Adipose tissue (tissue), 3 donors: ENCODE measurements around the gene SLC3A2. TPM values are rescaled to one million over a fixed set of nuclear protein-coding genes. Genes with fewer than 3 reads are reported as not detected.
"Not testable (repeated sequence)": the region's sequence is repeated elsewhere in the genome, so short reads cannot be mapped to it uniquely, and the experiment has no call there.

Experiments used
- H3K27ac ChIP-seq: one replicate; pipeline ENCODE4 v1.5.1; 2013; ENCODE audit warnings: low read depth, low read length
- WGBS, 3 donors: extraction: QIAGEN DNeasy Blood & Tissue Kit; methylation state at CpG; one replicate each; pipeline ENCODE4 v1.1.7; 2013; 5-methylcytosine and 5-hydroxymethylcytosine counted together
- polyA plus RNA-seq, 3 donors: library from polyadenylated mRNA; stranded (reverse); fragments of 200-250 nt; gene quantifications; one replicate each; pipeline ENCODE4 v1.2.3, GENCODE V29; 2013
- donor health status: healthy with polysubstance abuse.
- donor health status: Bipolar disorder and iron deficiency.
- donor health status: healthy.

Gene SLC3A2
- 100 to 1,000 TPM in 2 of 3 donors, 10 to 100 TPM in 1; 62.6 to 146 (median 103) TPM for polyA plus RNA-seq

- peak within 1 kb of the TSS; percentile 79 for H3K27ac ChIP-seq
- WGBS, 3 donors = 0% methylated on average over 55 to 69 of the region's 69 CpGs
These were observed at the start of gene SLC3A2 for GRCh38 chr11:62880803-62881578. Gene SLC3A2, plus strand, starts transcription at chr11:62880896. Its CDS starts 128 bp downstream, at chr11:62881024.

GRCh38 chr11:62830904-62831519 lies 49.7 kb upstream of the SLC3A2 start:
- 0 to 1% (median 1%) methylated on average over 33 of the region's 33 CpGs for WGBS, 3 donors
- peak overlapping the region; percentile 96 for H3K27ac ChIP-seq

- 1% methylated on average over 65 of the region's 65 CpGs for WGBS, 3 donors
- H3K27ac ChIP-seq = peak within 1 kb of the TSS; percentile 96
These were observed 49.0 kb upstream of the SLC3A2 start, which contains the start of gene STX5 for GRCh38 chr11:62831520-62832335. Gene STX5, minus strand, starts transcription at chr11:62832051. Its CDS starts 808 bp downstream, at chr11:62831243.

DNA sequence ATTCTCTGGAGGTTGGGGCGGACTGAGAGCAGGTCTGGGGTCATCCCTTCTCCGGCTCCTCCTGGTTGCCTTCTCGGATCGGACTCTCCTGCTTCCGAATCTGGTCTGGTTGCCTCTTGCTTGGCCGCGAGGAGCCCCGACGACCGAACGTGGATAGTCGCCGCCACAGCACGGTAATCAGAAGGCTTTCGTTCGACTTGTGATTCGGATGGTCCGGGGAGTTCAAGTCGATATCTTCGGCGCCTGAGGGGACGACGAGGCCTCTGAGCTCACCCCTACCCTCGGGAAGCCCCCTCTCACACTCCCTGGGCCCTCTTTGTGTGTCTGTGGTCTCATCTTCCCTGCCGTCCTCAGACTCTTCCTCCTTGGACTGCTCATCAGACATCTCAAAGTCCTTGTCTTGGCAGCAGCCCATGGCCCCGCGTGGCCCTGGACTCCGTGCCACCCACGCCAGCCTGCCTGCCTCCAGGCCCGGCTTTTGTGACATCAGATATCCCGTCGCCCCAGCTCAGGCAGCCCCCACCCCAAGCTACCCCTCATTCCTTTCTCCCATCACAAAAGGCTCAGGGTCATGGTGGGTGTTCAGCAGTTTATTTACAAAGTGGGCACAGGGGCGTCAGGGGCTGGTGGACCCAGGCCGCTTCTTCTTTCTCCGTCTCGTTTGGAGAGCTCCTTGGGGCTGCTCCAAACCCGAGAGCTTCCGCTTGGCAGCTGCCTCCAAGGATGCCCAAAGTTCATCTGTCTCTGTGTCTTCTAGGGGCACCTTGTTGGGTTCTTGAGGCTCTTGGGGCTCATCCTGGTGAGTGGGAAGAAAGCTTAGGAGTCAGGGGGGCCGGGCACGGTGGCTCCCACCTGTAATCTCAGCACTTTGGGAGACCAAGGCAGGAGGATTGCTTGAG lies 48.1 kb upstream of the SLC3A2 start, which contains the start of gene TEX54:
TEX54 (minus strand) TSS at position 506 of the 899 bp plus-strand sequence.
- H3K27ac ChIP-seq = peak within 1 kb of the TSS; percentile 96
- 7 to 14% (median 12%) methylated on average over 40 of the region's 40 CpGs for WGBS, 3 donors

DNA sequence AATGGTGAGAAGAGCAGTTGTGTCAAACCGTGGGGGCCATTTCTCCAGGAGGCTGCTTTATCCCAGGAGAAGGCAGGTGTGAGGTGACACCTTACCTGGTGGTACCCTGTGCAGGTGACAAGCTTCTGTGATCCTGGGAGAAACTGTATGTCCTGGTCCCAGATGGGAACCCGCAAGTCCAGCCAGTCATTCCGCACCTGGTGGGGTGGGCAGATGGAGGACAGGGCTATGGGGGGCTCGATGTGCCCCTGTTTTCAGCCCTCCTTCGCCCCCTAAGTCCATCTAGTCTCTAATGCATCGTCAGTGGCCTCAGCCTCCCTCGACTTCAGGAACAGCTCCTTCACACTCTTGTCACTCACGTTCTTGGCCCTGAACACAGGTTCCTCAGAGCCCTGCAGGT lies 45.4 kb upstream of the SLC3A2 start:
- H3K27ac ChIP-seq = no peak overlapping the region

GRCh38 chr11:62839050-62839945 lies 41.4 kb upstream of the SLC3A2 start, which contains the start of gene WDR74:
Gene WDR74, minus strand, starts transcription at chr11:62839590. Its CDS starts 20 bp downstream, at chr11:62839570.
- peak within 1 kb of the TSS; percentile 77 for H3K27ac ChIP-seq
- 0 to 1% (median 1%) methylated on average over 52 to 62 of the region's 62 CpGs for WGBS, 3 donors

More for the DNA sequence above, 45.4 kb upstream of the SLC3A2 start:
- WGBS, 3 donors = 78 to 87% (median 84%) methylated on average over 8 of the region's 8 CpGs

- peak overlapping the region; percentile 72 for H3K27ac ChIP-seq
- 1 to 2% (median 1%) methylated on average over 41 of the region's 41 CpGs for WGBS, 3 donors
These were observed 39.9 kb upstream of the SLC3A2 start for GRCh38 chr11:62840721-62841360.

- peak overlapping the region; percentile 72 for H3K27ac ChIP-seq
- 0 to 1% (median 0%) methylated on average over 33 of the region's 33 CpGs for WGBS, 3 donors
These were observed 39.1 kb upstream of the SLC3A2 start for GRCh38 chr11:62841361-62842170.

DNA sequence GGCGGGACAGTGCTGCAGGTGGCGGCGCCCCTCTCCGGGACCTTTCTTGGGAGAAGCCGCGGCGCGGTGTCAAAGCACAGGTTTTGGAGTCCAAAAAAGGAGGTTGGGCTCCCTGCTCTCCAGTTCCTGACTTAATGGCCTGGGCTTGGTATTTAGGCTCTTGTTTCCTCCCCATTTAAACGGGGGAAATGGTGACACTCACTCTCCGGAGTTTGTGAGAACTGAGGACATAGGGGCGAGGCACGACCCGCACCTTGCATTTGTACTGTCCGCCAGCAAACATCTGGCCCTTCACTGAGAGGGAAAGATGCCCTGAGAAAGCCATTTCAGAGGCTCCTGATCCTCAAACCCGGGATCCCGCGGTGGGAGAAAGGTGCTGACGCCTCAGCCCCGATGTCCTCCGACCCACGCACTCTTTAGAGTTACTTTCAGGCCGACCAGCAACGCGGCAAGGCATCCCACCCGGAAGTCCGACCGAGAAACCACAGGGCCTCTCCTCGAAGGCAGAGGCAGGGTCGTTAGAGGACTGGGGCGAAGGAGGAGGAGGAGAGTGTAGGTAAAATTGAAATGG lies 38.4 kb upstream of the SLC3A2 start:
- WGBS, 3 donors = 6 to 13% (median 7%) methylated on average over 30 of the region's 30 CpGs
- H3K27ac ChIP-seq = peak overlapping the region; percentile 70

GRCh38 chr11:62842891-62843290 lies 37.8 kb upstream of the SLC3A2 start:
- 87 to 88% (median 88%) methylated on average over 9 of the region's 9 CpGs for WGBS, 3 donors
- H3K27ac ChIP-seq = not testable (repeated sequence)

DNA sequence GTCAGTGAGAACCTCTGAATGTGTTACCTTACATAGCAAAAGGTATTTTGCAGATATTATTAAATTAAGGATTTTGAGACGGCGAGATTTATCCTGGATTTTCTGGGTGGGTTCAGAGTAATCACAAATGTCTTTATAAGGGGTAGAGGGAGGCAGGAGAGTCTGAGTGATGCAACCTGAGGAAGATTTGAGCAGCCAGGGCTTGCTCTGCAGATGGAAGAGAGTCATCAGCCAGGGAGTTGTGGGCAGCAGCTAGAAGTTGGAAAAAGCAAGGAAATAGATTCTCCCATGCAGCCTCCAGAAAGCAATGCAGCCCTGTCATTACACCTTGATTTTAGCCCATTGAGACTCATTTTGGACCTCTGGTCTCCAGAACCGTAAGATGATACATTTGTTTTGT lies 37.2 kb upstream of the SLC3A2 start:
- H3K27ac ChIP-seq = no peak overlapping the region
- WGBS, 3 donors = 97 to 98% (median 97%) methylated on average over 3 of the region's 3 CpGs

DNA sequence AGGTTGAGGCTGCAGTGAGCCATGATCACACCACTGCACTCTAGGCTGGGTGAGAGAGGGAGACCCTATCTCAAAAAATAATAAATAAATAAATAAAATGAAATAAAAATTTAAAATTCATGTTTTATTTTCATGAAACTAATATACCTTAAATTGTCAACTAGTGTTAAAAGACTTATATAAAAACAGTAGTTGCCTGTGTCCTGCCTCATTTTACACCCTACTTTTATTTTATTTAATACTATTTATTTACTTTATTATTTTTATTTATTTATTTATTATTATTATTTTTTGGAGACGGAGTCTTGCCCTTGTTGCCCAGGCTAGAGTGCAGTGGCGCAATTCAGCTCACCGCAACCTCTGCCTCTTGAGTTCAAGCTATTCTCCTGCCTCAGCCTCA lies 36.5 kb upstream of the SLC3A2 start:
- WGBS, 3 donors = 94 to 97% (median 97%) methylated on average over 3 of the region's 3 CpGs
- H3K27ac ChIP-seq = no peak overlapping the region

GRCh38 chr11:62846177-62846576 lies 34.5 kb upstream of the SLC3A2 start:
- H3K27ac ChIP-seq = no peak overlapping the region
- WGBS, 3 donors = 89 to 92% (median 89%) methylated on average over 3 of the region's 3 CpGs

DNA sequence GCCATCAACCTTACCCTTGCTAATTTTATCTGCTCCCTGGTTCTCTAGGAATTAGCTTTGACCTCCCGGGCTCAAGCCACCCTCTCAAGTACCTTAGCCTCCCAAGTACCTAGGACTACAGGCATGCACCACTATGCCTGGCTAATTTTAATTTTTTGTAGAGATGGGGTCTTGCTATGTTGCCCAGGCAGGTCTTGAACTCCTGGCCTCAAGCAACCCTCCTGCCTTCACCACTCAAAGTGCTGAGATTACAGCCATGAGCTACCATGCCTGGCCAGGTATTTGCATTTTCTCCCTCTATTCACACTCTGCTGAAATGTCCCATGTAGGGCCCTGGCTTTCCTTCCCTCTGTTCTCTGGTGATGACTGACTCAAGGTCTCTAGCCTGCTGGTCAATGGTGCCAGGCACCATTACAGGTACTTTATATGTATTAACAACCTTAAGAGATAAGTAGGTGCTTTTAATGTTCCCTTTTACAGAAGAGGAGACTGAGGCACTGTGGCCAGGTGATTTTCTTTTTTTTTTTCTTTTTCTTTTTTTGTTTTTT lies 32.9 kb upstream of the SLC3A2 start:
- no peak overlapping the region for H3K27ac ChIP-seq
- WGBS, 3 donors = 89 to 94% (median 92%) methylated on average over 1 of the region's 1 CpG
